ENCODE data around the gene PLA2R1.

DNA sequence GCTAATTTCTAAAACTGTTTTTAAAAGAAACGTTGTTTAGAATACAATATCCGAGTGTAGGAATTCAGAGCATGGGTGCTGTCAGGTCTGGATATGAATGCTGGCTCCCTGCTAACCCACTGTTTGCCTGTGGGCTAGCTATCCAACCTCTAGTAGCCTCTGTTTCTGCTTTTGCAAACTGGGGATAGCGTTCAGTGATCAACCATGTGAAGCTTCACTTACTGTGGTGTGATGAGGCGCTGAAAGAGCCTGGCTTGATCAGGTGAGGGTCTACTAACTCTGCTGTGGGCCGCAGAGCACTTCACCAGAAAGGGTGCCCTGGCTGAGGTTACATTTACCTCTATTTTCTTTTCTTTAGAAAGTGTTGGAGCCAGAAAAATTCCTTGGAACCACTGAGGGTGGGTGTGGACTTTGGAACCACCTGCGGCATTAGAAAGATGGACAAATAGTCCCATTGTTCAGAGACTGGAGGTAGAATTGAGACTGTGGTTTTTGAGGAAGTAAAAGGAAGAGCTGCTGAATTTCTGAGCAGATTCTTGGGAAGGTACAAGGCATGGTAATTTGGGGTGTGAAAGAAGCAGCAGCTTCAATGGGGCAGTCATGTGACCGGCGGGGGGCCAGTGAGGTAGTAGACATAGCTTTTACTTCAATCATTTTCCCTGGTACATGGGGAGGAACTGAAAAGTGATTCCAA, 168.1 kb downstream of the PLA2R1 start:
- TF ChIP-seq, protein P1, sequence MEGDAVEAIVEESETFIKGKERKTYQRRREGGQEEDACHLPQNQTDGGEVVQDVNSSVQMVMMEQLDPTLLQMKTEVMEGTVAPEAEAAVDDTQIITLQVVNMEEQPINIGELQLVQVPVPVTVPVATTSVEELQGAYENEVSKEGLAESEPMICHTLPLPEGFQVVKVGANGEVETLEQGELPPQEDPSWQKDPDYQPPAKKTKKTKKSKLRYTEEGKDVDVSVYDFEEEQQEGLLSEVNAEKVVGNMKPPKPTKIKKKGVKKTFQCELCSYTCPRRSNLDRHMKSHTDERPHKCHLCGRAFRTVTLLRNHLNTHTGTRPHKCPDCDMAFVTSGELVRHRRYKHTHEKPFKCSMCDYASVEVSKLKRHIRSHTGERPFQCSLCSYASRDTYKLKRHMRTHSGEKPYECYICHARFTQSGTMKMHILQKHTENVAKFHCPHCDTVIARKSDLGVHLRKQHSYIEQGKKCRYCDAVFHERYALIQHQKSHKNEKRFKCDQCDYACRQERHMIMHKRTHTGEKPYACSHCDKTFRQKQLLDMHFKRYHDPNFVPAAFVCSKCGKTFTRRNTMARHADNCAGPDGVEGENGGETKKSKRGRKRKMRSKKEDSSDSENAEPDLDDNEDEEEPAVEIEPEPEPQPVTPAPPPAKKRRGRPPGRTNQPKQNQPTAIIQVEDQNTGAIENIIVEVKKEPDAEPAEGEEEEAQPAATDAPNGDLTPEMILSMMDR (IDR thresholded peaks at IDR 0.05) = no peak
- no peak for TF ChIP-seq POLR2A (IDR thresholded peaks at IDR 0.05)
